Type B pancreatic cell (in vitro differentiated cells): ENCODE results near the gene DCLK1. TPM values are rescaled to one million over a fixed set of nuclear protein-coding genes. Genes with fewer than 3 reads are reported as not detected.

Source experiments
- DNase-seq: peaks from one replicate; pipeline ENCODE4 v3.0.0; 2021; ENCODE audit warnings: mixed read lengths; ENCODE audit not compliant: unreplicated experiment; ENCODE audit errors: extremely low spot score
- H3K27ac Mint-ChIP-seq: 2 replicates; pipeline ENCODE4 v1.8.0; 2021; ENCODE audit warnings: mild to moderate bottlenecking, mixed read lengths
- H3K27me3 Mint-ChIP-seq: 2 replicates; pipeline ENCODE4 v1.8.0; 2021; ENCODE audit warnings: mixed read lengths
- H3K36me3 Mint-ChIP-seq: 2 replicates; pipeline ENCODE4 v1.8.0; 2021; ENCODE audit warnings: mixed read lengths
- H3K4me1 Mint-ChIP-seq: one replicate; pipeline ENCODE4 v1.8.0; 2021; ENCODE audit warnings: mixed read lengths; ENCODE audit not compliant: unreplicated experiment
- H3K4me3 Mint-ChIP-seq: 2 replicates; pipeline ENCODE4 v1.8.0; 2021; ENCODE audit warnings: mild to moderate bottlenecking, mixed read lengths
- H3K9me3 Mint-ChIP-seq: 2 replicates; pipeline ENCODE4 v1.8.0; 2021; ENCODE audit warnings: mixed read lengths
- CTCF ChIP-seq: fragments of 200-600 bp; sonication (generic); conservative IDR thresholded peaks from 2 replicates; pipeline ENCODE4 v1.5.0; 2021; ENCODE audit warnings: antibody characterized with exemption, mild to moderate bottlenecking
- total RNA-seq: library from RNA; stranded (reverse); gene quantifications from 2 replicates; pipeline ENCODE4 v1.2.1, GENCODE V29; 2021; ENCODE audit warnings: low replicate concordance

DCLK1 gene
- total RNA-seq, 1 donor from 2014 or later: 47.1 TPM

GRCh38 chr13:36154567-36155291, 23.5 kb upstream of the DCLK1 start:
- Mint-ChIP-seq H3K4me3 (peak overlapping the region; percentile 79), H3K36me3 (no peaks in the 10 kb centered on the region), H3K27me3 (peaks cover 26% of the 10 kb centered on the region), H3K4me1 (peaks cover 29% of the 10 kb centered on the region), H3K9me3 (peaks cover 3% of the 10 kb centered on the region), H3K27ac (no peak overlapping the region)
- no peak for TF ChIP-seq CTCF
- DNase-seq: no peak

GRCh38 chr13:36151591-36151990, 20.4 kb upstream of the DCLK1 start:
- peaks cover 5% of the 10 kb centered on the region for H3K9me3 Mint-ChIP-seq
- H3K36me3 Mint-ChIP-seq: no peaks in the 10 kb centered on the region
- no peak overlapping the region for H3K27ac Mint-ChIP-seq
- no peak overlapping the region for H3K4me3 Mint-ChIP-seq
- peaks cover 9% of the 10 kb centered on the region for H3K4me1 Mint-ChIP-seq
- peaks cover 26% of the 10 kb centered on the region for H3K27me3 Mint-ChIP-seq
- no peak for TF ChIP-seq CTCF
- DNase-seq: no peak

- H3K36me3 Mint-ChIP-seq: no peaks in the 10 kb centered on the region
- no peak for DNase-seq
- H3K27me3 Mint-ChIP-seq: peaks cover 3% of the 10 kb centered on the region
- H3K4me1 Mint-ChIP-seq: no peaks in the 10 kb centered on the region
- TF ChIP-seq CTCF: no peak
- no peak overlapping the region for H3K4me3 Mint-ChIP-seq
- peaks cover 5% of the 10 kb centered on the region for H3K9me3 Mint-ChIP-seq
- no peak overlapping the region for H3K27ac Mint-ChIP-seq
Measured at GRCh38 chr13:36148446-36148845, 17.3 kb upstream of the DCLK1 start.

GRCh38 chr13:36147330-36147729, 16.1 kb upstream of the DCLK1 start:
- Mint-ChIP-seq H3K4me3 (no peak overlapping the region), H3K4me1 (no peaks in the 10 kb centered on the region), H3K36me3 (no peaks in the 10 kb centered on the region), H3K9me3 (peaks cover 5% of the 10 kb centered on the region), H3K27ac (no peak overlapping the region), H3K27me3 (no peaks in the 10 kb centered on the region)
- DNase-seq: no peak
- TF ChIP-seq CTCF: no peak

- H3K36me3 Mint-ChIP-seq: no peaks in the 10 kb centered on the region
- TF ChIP-seq CTCF: no peak
- H3K27ac Mint-ChIP-seq: no peak overlapping the region
- no peak for DNase-seq
- peaks cover 5% of the 10 kb centered on the region for H3K9me3 Mint-ChIP-seq
- H3K4me3 Mint-ChIP-seq: no peak overlapping the region
- no peaks in the 10 kb centered on the region for H3K4me1 Mint-ChIP-seq
- H3K27me3 Mint-ChIP-seq: no peaks in the 10 kb centered on the region
Measured at GRCh38 chr13:36146511-36147269, 15.5 kb upstream of the DCLK1 start.
